Measurements from ENCODE around the gene ZNF350. TPM values are rescaled to one million over a fixed set of nuclear protein-coding genes. Genes with fewer than 3 reads are reported as not detected.

ZNF350 gene
- total and polyA plus RNA-seq, 2 of the 13 experiments (the other 11 are each of a cell fraction or from before 2014, with no cell fraction given), result 3.7 to 6.9 TPM

DNA sequence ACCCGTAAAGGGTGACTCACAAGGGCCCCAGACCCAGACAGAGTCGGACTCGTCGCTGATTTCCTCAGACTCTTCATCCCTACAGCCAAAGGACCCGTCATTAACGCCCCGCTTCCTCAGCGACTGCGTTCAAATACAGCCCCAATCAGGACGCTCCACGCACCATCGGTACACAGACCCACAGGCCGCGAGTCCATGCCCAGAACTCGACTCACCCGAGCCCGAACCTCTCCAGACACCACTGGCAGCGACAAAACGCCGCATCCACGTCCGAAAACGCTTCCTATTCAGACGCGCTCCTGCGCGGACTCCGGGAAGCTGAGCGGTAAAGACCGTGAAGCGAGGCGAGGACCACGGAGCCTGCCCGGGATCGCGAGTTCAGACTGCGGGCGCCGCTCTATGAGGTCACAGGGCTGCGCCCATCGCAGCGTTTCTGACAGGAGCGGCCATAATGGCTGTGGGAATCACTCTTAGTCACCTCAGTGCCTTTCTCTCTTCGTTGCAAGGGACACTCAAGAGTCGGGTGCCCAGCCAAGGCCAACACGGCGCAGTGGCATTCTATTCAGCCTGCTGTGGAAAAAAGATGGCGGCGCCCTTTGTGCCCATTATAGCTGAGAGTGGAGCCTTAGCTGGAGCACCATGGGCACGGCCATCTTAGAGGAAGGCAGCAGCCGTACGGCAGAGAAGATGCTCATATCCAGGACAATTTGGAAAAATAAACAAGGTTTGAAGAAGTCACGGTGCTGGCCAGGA lies 41.6 kb upstream of the ZNF350 start, which contains the start of gene ZNF614 (continued):
- TF ChIP-seq PBX2 (CRISPR knock-in tag; IDR thresholded peaks at IDR 0.05) (no peak), SRSF1 (optimal IDR thresholded peaks at IDR 0.05; ENCODE audit: low read depth, low read length) (peak; percentile 60), POGK (CRISPR knock-in tag; conservative IDR thresholded peaks at IDR 0.05) (peak; percentile 21; the same call in 1 of the 2 replicates), ARNT2 (CRISPR knock-in tag; IDR thresholded peaks at IDR 0.05; ENCODE audit: low read depth) (no peak; the same call in 1 of the 2 replicates), NR2F1 (CRISPR knock-in tag; IDR thresholded peaks at IDR 0.05) (no peak), ZNF660 (CRISPR knock-in tag; IDR thresholded peaks at IDR 0.05; ENCODE audit: borderline replicate concordance, low read depth) (no peak), NONO (IDR thresholded peaks at IDR 0.05) (no peak), NONO (CRISPR knock-in tag; conservative IDR thresholded peaks at IDR 0.05) (peak; percentile 81), ZNF431 (CRISPR knock-in tag; IDR thresholded peaks at IDR 0.05; ENCODE audit: borderline replicate concordance, low read depth) (no peak; the same call in 1 of the 2 replicates), ZNF468 (CRISPR knock-in tag; IDR thresholded peaks at IDR 0.05) (no peak), ZNF160 (CRISPR knock-in tag; IDR thresholded peaks at IDR 0.05) (0 out of 2 replicates have a peak, but pooled peaks have one; percentile 39), ZNF274 (CRISPR knock-in tag; IDR thresholded peaks at IDR 0.05) (peak; percentile 92; the same call in 1 of the 2 replicates), ZBTB2 (CRISPR knock-in tag; IDR thresholded peaks at IDR 0.05; ENCODE audit: low read depth) (peak; percentile 62), ZFP36L1 (CRISPR knock-in tag; IDR thresholded peaks at IDR 0.05) (0 out of 2 replicates have a peak, but pooled peaks have one; percentile 11), ZFP82 (CRISPR knock-in tag; IDR thresholded peaks at IDR 0.05; ENCODE audit: borderline replicate concordance) (no peak), ZNF460 (CRISPR knock-in tag; IDR thresholded peaks at IDR 0.05; ENCODE audit: borderline replicate concordance) (no peak), ZNF569 (CRISPR knock-in tag; IDR thresholded peaks at IDR 0.05; ENCODE audit: borderline replicate concordance) (no peak), SNAI1 (CRISPR knock-in tag; IDR thresholded peaks at IDR 0.05; ENCODE audit: borderline replicate concordance) (0 out of 2 replicates have a peak, but pooled peaks have one; percentile 75), CHD4 (IDR thresholded peaks at IDR 0.05; ENCODE audit: borderline replicate concordance, low read length) (no peak), ZNF383 (CRISPR knock-in tag; IDR thresholded peaks at IDR 0.05; ENCODE audit: borderline replicate concordance) (no peak)
- TF ChIP-seq, protein P1, sequence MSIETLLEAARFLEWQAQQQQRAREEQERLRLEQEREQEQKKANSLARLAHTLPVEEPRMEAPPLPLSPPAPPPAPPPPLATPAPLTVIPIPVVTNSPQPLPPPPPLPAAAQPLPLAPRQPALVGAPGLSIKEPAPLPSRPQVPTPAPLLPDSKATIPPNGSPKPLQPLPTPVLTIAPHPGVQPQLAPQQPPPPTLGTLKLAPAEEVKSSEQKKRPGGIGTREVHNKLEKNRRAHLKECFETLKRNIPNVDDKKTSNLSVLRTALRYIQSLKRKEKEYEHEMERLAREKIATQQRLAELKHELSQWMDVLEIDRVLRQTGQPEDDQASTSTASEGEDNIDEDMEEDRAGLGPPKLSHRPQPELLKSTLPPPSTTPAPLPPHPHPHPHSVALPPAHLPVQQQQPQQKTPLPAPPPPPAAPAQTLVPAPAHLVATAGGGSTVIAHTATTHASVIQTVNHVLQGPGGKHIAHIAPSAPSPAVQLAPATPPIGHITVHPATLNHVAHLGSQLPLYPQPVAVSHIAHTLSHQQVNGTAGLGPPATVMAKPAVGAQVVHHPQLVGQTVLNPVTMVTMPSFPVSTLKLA (IDR thresholded peaks at IDR 0.05), result no peak
- TF ChIP-seq, protein P2, sequence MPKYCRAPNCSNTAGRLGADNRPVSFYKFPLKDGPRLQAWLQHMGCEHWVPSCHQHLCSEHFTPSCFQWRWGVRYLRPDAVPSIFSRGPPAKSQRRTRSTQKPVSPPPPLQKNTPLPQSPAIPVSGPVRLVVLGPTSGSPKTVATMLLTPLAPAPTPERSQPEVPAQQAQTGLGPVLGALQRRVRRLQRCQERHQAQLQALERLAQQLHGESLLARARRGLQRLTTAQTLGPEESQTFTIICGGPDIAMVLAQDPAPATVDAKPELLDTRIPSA (CRISPR knock-in tag; IDR thresholded peaks at IDR 0.05; ENCODE audit: borderline replicate concordance), result no peak

All from HepG2 (cell line).